ENCODE data around the gene GCGR. TPM values are rescaled to one million over a fixed set of nuclear protein-coding genes. Genes with fewer than 3 reads are reported as not detected.

GCGR gene
- total and polyA plus RNA-seq, 2 experiments from 2014 or later = 0.17 to 0.23 TPM

GRCh38 chr17:81810892-81811704 is 7.1 kb downstream of the GCGR start:
- H3K4me3 Mint-ChIP-seq = no peak overlapping the region
- no peak overlapping the region for H3K27ac Mint-ChIP-seq
- H3K4me1 Mint-ChIP-seq = no peaks in the 10 kb centered on the region
- ATAC-seq = no peak
- TF ChIP-seq CREB1 (CRISPR knock-in tag; IDR thresholded peaks at IDR 0.05; ENCODE audit: low read depth) (no peak), STAT1 (IDR thresholded peaks at IDR 0.05; ENCODE audit: unreplicated experiment) (no peak), ZNF331 (CRISPR knock-in tag; IDR thresholded peaks at IDR 0.05; ENCODE audit: low read depth) (no peak), NANOG (IDR thresholded peaks at IDR 0.05; ENCODE audit: borderline replicate concordance) (no peak), EZH2phosphoT487 (IDR thresholded peaks at IDR 0.05; ENCODE audit: unreplicated experiment) (no peak), POLR2AphosphoS5 (IDR thresholded peaks at IDR 0.05; ENCODE audit: low read depth) (no peak), ZNF114 (CRISPR knock-in tag; IDR thresholded peaks at IDR 0.05) (no peak), REST (IDR thresholded peaks at IDR 0.05; ENCODE audit: unreplicated experiment) (no peak), CTCF (conservative IDR thresholded peaks at IDR 0.05; ENCODE audit: low read depth in 2 of 2) (no peak), ZNF462 (CRISPR knock-in tag; IDR thresholded peaks at IDR 0.05) (no peak), JUNB (IDR thresholded peaks at IDR 0.05; ENCODE audit: unreplicated experiment) (no peak), EZH2 (IDR thresholded peaks at IDR 0.05; ENCODE audit: low read depth, unreplicated experiment) (no peak)
- TF ChIP-seq, protein P1, sequence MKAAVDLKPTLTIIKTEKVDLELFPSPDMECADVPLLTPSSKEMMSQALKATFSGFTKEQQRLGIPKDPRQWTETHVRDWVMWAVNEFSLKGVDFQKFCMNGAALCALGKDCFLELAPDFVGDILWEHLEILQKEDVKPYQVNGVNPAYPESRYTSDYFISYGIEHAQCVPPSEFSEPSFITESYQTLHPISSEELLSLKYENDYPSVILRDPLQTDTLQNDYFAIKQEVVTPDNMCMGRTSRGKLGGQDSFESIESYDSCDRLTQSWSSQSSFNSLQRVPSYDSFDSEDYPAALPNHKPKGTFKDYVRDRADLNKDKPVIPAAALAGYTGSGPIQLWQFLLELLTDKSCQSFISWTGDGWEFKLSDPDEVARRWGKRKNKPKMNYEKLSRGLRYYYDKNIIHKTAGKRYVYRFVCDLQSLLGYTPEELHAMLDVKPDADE (IDR thresholded peaks at IDR 0.05) = no peak
- Histone ChIP-seq H3K4me3 (no peak overlapping the region), H3K9me2 (ENCODE audit: insufficient read depth) (no peaks in the 10 kb centered on the region), H2AFZ (no peak overlapping the region), H4K20me1 (replicated peaks; ENCODE audit: insufficient read depth) (no peaks in the 10 kb centered on the region), H3K36me3 (ENCODE audit: insufficient read depth) (no peaks in the 10 kb centered on the region), H3K79me2 (replicated peaks; ENCODE audit: insufficient read depth) (no peaks in the 10 kb centered on the region), H3K4me1 (ENCODE audit: insufficient read depth) (no peaks in the 10 kb centered on the region), H3K27me3 (ENCODE audit: insufficient read depth) (peaks cover 4% of the 10 kb centered on the region), H3F3A (replicated peaks; ENCODE audit: low read depth) (no peaks in the 10 kb centered on the region; the same call in 1 of the 2 replicates), H3K27ac (ENCODE audit: low read depth) (no peak overlapping the region), H3K4me2 (no peak overlapping the region)
- peaks cover 4% of the 10 kb centered on the region for H3K9me3 Mint-ChIP-seq
- H3K27me3 Mint-ChIP-seq (ENCODE audit: insufficient read depth, low read depth, poor library complexity) = peaks cover 22% of the 10 kb centered on the region
- no peaks in the 10 kb centered on the region; the same call in 2 of the 3 replicates for H3K36me3 Mint-ChIP-seq (ENCODE audit: low read depth)
- DNase-seq (ENCODE audit: low spot score) = no peak

All from GM23338 (cell line).